ENCODE results near the gene EIF4G3.

Gene EIF4G3

GRCh38 chr1:21005466-21006239 lies 171.0 kb downstream of the EIF4G3 start:
- TF ChIP-seq REST (IDR thresholded peaks at IDR 0.05; ENCODE audit: insufficient read depth in 1 of 2, low read depth in 2 of 2, low read length in 2 of 2) = no peak
- TF ChIP-seq POLR2AphosphoS5 (IDR thresholded peaks at IDR 0.05; ENCODE audit: low read depth, low read length) = no peak
- no peak for TF ChIP-seq FOXP2 (optimal IDR thresholded peaks at IDR 0.05; ENCODE audit: borderline replicate concordance, extremely low read depth, extremely low read length, insufficient read depth)
- TF ChIP-seq SIN3A (IDR thresholded peaks at IDR 0.05; ENCODE audit: borderline replicate concordance, insufficient read depth, low read length) = no peak
- no peak for TF ChIP-seq TAF1 (IDR thresholded peaks at IDR 0.05; ENCODE audit: borderline replicate concordance, insufficient read depth, low read length)

- TF ChIP-seq SIN3A (IDR thresholded peaks at IDR 0.05; ENCODE audit: borderline replicate concordance, insufficient read depth, low read length) = no peak
- TF ChIP-seq FOXP2 (optimal IDR thresholded peaks at IDR 0.05; ENCODE audit: borderline replicate concordance, extremely low read depth, extremely low read length, insufficient read depth) = no peak
- TF ChIP-seq REST (IDR thresholded peaks at IDR 0.05; ENCODE audit: insufficient read depth in 1 of 2, low read depth in 2 of 2, low read length in 2 of 2) = no peak
- no peak for TF ChIP-seq POLR2AphosphoS5 (IDR thresholded peaks at IDR 0.05; ENCODE audit: low read depth, low read length)
- no peak for TF ChIP-seq TAF1 (IDR thresholded peaks at IDR 0.05; ENCODE audit: borderline replicate concordance, insufficient read depth, low read length)
Observed at GRCh38 chr1:21003281-21004045, 173.2 kb downstream of the EIF4G3 start.

GRCh38 chr1:21001042-21001441 lies 175.7 kb downstream of the EIF4G3 start:
- TF ChIP-seq REST (IDR thresholded peaks at IDR 0.05; ENCODE audit: insufficient read depth in 1 of 2, low read depth in 2 of 2, low read length in 2 of 2) (no peak), TAF1 (IDR thresholded peaks at IDR 0.05; ENCODE audit: borderline replicate concordance, insufficient read depth, low read length) (no peak), SIN3A (IDR thresholded peaks at IDR 0.05; ENCODE audit: borderline replicate concordance, insufficient read depth, low read length) (no peak), FOXP2 (optimal IDR thresholded peaks at IDR 0.05; ENCODE audit: borderline replicate concordance, extremely low read depth, extremely low read length, insufficient read depth) (no peak), POLR2AphosphoS5 (IDR thresholded peaks at IDR 0.05; ENCODE audit: low read depth, low read length) (no peak)

GRCh38 chr1:21000245-21000594 lies 176.5 kb downstream of the EIF4G3 start:
- no peak for TF ChIP-seq POLR2AphosphoS5 (IDR thresholded peaks at IDR 0.05; ENCODE audit: low read depth, low read length)

- TF ChIP-seq POLR2AphosphoS5 (IDR thresholded peaks at IDR 0.05; ENCODE audit: low read depth, low read length) (no peak), REST (IDR thresholded peaks at IDR 0.05; ENCODE audit: insufficient read depth in 1 of 2, low read depth in 2 of 2, low read length in 2 of 2) (no peak), TAF1 (IDR thresholded peaks at IDR 0.05; ENCODE audit: borderline replicate concordance, insufficient read depth, low read length) (no peak)
Observed at GRCh38 chr1:20999525-21000244, 177.0 kb downstream of the EIF4G3 start.
